ENCODE results near the gene CLPX.
A peak's percentile ranks its signal among the peaks of the same experiment; 100 is the strongest.

CLPX gene

DNA sequence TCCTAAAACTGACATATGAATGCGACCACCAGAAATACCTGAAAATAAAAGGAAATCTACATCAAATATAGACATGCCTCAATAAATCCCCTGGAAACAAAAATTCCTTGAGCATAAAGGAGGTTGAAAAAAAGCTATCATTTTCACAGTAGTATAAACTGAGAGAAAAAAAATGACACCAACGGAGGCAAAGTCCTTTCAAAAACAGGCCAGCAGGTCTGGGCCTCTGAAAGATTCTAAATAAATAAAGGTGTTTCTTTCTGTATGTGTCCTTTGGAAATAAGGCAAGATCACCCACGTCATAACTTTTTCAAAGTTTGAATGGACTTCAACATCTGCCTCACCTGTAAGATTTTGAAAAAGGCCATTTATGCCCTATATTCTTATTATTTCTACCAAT lies 5.0 kb downstream of the CLPX start:
- peaks cover 69% of the 10 kb centered on the region for H3K79me2 ChIP-seq (ENCODE audit: insufficient read depth, low read length)
- peak overlapping the region; percentile 61 for H3K4me2 ChIP-seq (ENCODE audit: low read depth, low read length, poor library complexity, severe bottlenecking)
- TF ChIP-seq EZH2phosphoT487 (IDR thresholded peaks at IDR 0.05; ENCODE audit: borderline replicate concordance), result no peak
- TF ChIP-seq, protein P1, sequence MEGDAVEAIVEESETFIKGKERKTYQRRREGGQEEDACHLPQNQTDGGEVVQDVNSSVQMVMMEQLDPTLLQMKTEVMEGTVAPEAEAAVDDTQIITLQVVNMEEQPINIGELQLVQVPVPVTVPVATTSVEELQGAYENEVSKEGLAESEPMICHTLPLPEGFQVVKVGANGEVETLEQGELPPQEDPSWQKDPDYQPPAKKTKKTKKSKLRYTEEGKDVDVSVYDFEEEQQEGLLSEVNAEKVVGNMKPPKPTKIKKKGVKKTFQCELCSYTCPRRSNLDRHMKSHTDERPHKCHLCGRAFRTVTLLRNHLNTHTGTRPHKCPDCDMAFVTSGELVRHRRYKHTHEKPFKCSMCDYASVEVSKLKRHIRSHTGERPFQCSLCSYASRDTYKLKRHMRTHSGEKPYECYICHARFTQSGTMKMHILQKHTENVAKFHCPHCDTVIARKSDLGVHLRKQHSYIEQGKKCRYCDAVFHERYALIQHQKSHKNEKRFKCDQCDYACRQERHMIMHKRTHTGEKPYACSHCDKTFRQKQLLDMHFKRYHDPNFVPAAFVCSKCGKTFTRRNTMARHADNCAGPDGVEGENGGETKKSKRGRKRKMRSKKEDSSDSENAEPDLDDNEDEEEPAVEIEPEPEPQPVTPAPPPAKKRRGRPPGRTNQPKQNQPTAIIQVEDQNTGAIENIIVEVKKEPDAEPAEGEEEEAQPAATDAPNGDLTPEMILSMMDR (conservative IDR thresholded peaks at IDR 0.05; ENCODE audit: low read length), result no peak

DNA sequence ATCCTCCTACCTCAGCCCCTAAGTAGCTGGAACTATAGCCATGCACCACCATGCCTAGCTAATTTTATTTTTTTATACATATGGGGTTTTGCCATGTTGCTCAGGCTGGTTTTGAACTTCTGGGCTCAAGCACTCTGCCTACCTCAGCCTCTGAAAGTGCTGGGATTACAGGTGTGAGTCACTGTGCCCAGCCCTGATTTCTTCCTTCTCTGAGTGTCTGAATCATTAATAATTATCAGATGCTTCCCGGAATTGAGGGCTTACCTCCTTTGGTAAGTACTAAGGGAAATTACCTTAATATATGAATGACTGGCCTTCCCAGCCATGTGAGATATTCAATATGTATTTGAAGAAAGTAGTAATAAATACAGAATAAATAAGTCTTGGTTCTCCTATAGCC lies 7.2 kb downstream of the CLPX start:
- no peaks in the 10 kb centered on the region for H3K27me3 ChIP-seq (ENCODE audit: insufficient read depth, low read length, poor library complexity, severe bottlenecking)
- no peak for TF ChIP-seq EZH2phosphoT487 (IDR thresholded peaks at IDR 0.05; ENCODE audit: borderline replicate concordance)
- TF ChIP-seq, protein P1 (conservative IDR thresholded peaks at IDR 0.05; ENCODE audit: low read length), result no peak
- no peak overlapping the region for H3K4me2 ChIP-seq (ENCODE audit: low read depth, low read length, poor library complexity, severe bottlenecking)
- no peak overlapping the region for H3K4me3 ChIP-seq (ENCODE audit: low read length, poor library complexity, severe bottlenecking)
- peaks cover 33% of the 10 kb centered on the region for H4K20me1 ChIP-seq (ENCODE audit: insufficient read depth, low read length, poor library complexity, severe bottlenecking)
- peaks cover 44% of the 10 kb centered on the region; the same call in 1 of the 2 replicates for H3K36me3 ChIP-seq (ENCODE audit: insufficient read depth, low read length)
- H3K4me1 ChIP-seq (ENCODE audit: insufficient read depth, low read length, poor library complexity, severe bottlenecking), result peaks cover 27% of the 10 kb centered on the region
- H2AFZ ChIP-seq (ENCODE audit: low read length), result no peak overlapping the region
- peaks cover 54% of the 10 kb centered on the region for H3K79me2 ChIP-seq (ENCODE audit: insufficient read depth, low read length)
- no peaks in the 10 kb centered on the region for H3K9me2 ChIP-seq (replicated peaks; ENCODE audit: low read depth, low read length)
- no peak overlapping the region for H3K9ac ChIP-seq (ENCODE audit: low read depth, low read length, poor library complexity, severe bottlenecking)
- no peaks in the 10 kb centered on the region for H3F3A ChIP-seq (ENCODE audit: low read depth)
- H3K9me3 ChIP-seq (ENCODE audit: insufficient read depth, low read depth, low read length), result no peaks in the 10 kb centered on the region

More for the DNA sequence above, 5.0 kb downstream of the CLPX start:
- H3K27me3 ChIP-seq (ENCODE audit: insufficient read depth, low read length, poor library complexity, severe bottlenecking), result peaks cover 8% of the 10 kb centered on the region
- peaks cover 45% of the 10 kb centered on the region for H4K20me1 ChIP-seq (ENCODE audit: insufficient read depth, low read length, poor library complexity, severe bottlenecking)
- H3K4me3 ChIP-seq (ENCODE audit: low read length, poor library complexity, severe bottlenecking), result peak overlapping the region; percentile 27
- H3K9ac ChIP-seq (ENCODE audit: low read depth, low read length, poor library complexity, severe bottlenecking), result peak overlapping the region; percentile 47
- no peaks in the 10 kb centered on the region for H3F3A ChIP-seq (ENCODE audit: low read depth)
- H3K4me1 ChIP-seq (ENCODE audit: insufficient read depth, low read length, poor library complexity, severe bottlenecking), result peaks cover 29% of the 10 kb centered on the region
- H3K36me3 ChIP-seq (ENCODE audit: insufficient read depth, low read length), result peaks cover 35% of the 10 kb centered on the region; the same call in 1 of the 2 replicates
- no peaks in the 10 kb centered on the region for H3K9me2 ChIP-seq (replicated peaks; ENCODE audit: low read depth, low read length)
- no peak overlapping the region for H2AFZ ChIP-seq (ENCODE audit: low read length)
- no peaks in the 10 kb centered on the region for H3K9me3 ChIP-seq (ENCODE audit: insufficient read depth, low read depth, low read length)

DNA sequence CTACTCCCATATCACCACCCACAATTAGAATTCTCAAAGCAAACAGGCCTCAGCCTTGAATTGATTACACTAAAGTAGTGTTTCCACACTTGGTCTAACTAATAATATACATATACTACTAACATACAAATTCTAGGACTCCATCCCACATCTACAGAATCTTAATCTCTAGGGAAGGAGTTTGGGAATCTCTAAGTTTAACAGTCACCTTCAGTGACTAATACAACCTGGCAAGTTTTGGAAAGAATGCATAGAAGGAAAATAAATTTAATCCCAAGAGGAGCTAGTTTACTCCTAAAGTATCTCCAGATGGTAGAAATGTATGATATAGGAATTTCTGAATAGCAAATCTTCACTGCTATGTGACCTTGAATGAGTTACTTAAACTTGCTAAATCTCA lies 9.1 kb downstream of the CLPX start:
- peaks cover 35% of the 10 kb centered on the region for H3K79me2 ChIP-seq (ENCODE audit: insufficient read depth, low read length)
- H3K9me3 ChIP-seq (ENCODE audit: insufficient read depth, low read depth, low read length), result no peaks in the 10 kb centered on the region
- no peak for TF ChIP-seq EZH2phosphoT487 (IDR thresholded peaks at IDR 0.05; ENCODE audit: borderline replicate concordance)
- TF ChIP-seq, protein P1 (conservative IDR thresholded peaks at IDR 0.05; ENCODE audit: low read length), result no peak
- H3K9ac ChIP-seq (ENCODE audit: low read depth, low read length, poor library complexity, severe bottlenecking), result no peak overlapping the region
- H3K4me2 ChIP-seq (ENCODE audit: low read depth, low read length, poor library complexity, severe bottlenecking), result no peak overlapping the region
- H3F3A ChIP-seq (ENCODE audit: low read depth), result no peaks in the 10 kb centered on the region
- H3K27me3 ChIP-seq (ENCODE audit: insufficient read depth, low read length, poor library complexity, severe bottlenecking), result no peaks in the 10 kb centered on the region
- H3K4me3 ChIP-seq (ENCODE audit: low read length, poor library complexity, severe bottlenecking), result no peak overlapping the region
- no peaks in the 10 kb centered on the region for H3K9me2 ChIP-seq (replicated peaks; ENCODE audit: low read depth, low read length)
- H3K36me3 ChIP-seq (ENCODE audit: insufficient read depth, low read length), result peaks cover 62% of the 10 kb centered on the region; the same call in 1 of the 2 replicates
- H3K4me1 ChIP-seq (ENCODE audit: insufficient read depth, low read length, poor library complexity, severe bottlenecking), result peaks cover 17% of the 10 kb centered on the region
- no peak overlapping the region for H2AFZ ChIP-seq (ENCODE audit: low read length)
- peaks cover 20% of the 10 kb centered on the region for H4K20me1 ChIP-seq (ENCODE audit: insufficient read depth, low read length, poor library complexity, severe bottlenecking)
